IMR-90 (cell line): ENCODE results near the gene BTF3L4. TPM values are rescaled to one million over a fixed set of nuclear protein-coding genes. Genes with fewer than 3 reads are reported as not detected.

ENCODE experiments used
- CEBPB ChIP-seq: IDR thresholded peaks from 2 replicates; pipeline ENCODE4 v1.6.1; 2012; ENCODE audit warnings: low read depth, low read length, improper control_type of control experiment
- FOS ChIP-seq: fragments of 150-350 bp; IDR thresholded peaks from 2 replicates; pipeline ENCODE4 v1.6.1; 2016; ENCODE audit warnings: low read depth, low read length
- polyA plus RNA-seq, 3 experiments: library from polyadenylated mRNA; depleted of rRNA; stranded (reverse); fragments of >200 nt; gene quantifications; 2 replicates each; pipeline ENCODE4 v1.2.3, GENCODE V29; 2012; ENCODE audit warnings: low replicate concordance in 1 of 3
- total RNA-seq: library from RNA; depleted of rRNA; stranded (reverse); fragments of >200 nt; gene quantifications from 2 replicates; pipeline ENCODE4 v1.2.3, GENCODE V29; 2012
- TF ChIP-seq, protein P1 (sequence below): fragments of 150-350 bp; IDR thresholded peaks from 2 replicates; pipeline ENCODE4 v1.6.1; 2017; ENCODE audit warnings: mild to moderate bottlenecking, antibody characterized with exemption, low read length, low read depth

BTF3L4 gene
- total and polyA plus RNA-seq, 2 of the 4 experiments (the other 2 are of a cell fraction) = 34.5 to 41.2 TPM

DNA sequence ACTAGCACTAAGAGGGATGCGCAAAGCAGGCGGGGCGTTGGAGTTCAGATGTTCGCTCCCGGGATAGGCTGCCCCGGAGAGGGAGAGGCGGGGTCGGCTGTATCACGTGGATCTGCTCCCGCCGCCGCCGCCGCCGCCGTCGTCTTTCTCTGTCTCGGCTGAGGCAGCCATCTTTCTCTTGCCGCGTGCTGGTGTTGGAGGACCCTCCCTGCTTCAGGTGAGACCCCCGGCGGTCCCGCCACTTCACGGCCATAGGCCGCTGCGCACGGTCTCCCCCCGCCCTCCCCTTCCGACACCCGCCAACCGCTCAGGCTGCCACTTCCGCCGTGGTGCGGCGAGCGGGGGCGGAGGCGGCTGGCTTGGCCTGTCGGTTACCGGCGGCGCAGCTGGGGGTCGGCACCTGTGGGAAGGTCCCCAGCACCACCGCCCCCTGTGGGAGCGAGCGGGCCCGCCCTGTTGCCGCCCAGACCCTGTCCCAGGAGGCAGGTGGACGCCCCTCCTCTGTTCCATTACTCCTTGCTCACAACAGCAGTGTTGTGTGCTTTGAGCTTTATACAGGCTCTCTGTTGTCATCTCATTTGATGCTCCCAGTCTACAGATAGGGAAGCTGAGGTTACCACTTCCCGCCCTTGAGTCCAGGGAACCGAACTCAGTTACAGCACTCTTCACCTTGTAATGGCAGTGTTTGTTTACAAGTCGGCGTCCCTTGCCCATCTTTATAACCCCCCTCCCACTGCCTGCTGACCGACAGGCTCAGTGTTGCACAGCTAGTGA is at the start of gene BTF3L4 (continued):
- TF ChIP-seq CEBPB = no peak
- TF ChIP-seq, protein P1, sequence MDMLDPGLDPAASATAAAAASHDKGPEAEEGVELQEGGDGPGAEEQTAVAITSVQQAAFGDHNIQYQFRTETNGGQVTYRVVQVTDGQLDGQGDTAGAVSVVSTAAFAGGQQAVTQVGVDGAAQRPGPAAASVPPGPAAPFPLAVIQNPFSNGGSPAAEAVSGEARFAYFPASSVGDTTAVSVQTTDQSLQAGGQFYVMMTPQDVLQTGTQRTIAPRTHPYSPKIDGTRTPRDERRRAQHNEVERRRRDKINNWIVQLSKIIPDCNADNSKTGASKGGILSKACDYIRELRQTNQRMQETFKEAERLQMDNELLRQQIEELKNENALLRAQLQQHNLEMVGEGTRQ = peak; percentile 74
- no peak for TF ChIP-seq FOS
